ENCODE data around the gene LRCH4.

- TF ChIP-seq, protein P1, sequence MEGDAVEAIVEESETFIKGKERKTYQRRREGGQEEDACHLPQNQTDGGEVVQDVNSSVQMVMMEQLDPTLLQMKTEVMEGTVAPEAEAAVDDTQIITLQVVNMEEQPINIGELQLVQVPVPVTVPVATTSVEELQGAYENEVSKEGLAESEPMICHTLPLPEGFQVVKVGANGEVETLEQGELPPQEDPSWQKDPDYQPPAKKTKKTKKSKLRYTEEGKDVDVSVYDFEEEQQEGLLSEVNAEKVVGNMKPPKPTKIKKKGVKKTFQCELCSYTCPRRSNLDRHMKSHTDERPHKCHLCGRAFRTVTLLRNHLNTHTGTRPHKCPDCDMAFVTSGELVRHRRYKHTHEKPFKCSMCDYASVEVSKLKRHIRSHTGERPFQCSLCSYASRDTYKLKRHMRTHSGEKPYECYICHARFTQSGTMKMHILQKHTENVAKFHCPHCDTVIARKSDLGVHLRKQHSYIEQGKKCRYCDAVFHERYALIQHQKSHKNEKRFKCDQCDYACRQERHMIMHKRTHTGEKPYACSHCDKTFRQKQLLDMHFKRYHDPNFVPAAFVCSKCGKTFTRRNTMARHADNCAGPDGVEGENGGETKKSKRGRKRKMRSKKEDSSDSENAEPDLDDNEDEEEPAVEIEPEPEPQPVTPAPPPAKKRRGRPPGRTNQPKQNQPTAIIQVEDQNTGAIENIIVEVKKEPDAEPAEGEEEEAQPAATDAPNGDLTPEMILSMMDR (conservative IDR thresholded peaks at IDR 0.05; ENCODE audit: low read depth, low read length), result peak; percentile 50
- no peak for TF ChIP-seq EZH2 (IDR thresholded peaks at IDR 0.05; ENCODE audit: borderline replicate concordance, low read depth, low read length, poor library complexity, severe bottlenecking)
These were observed 16.8 kb downstream of the LRCH4 start for GRCh38 chr7:100568896-100569844.

All from A673 (cell line).